GM20000 (cell line): ENCODE measurements around the gene AANAT.

Experiments
- DNase-seq: peaks from one replicate; pipeline ENCODE4 v3.0.0; 2012; ENCODE audit warnings: low spot score
- CTCF ChIP-seq: IDR thresholded peaks from 2 replicates; pipeline ENCODE4 v1.5.1; 2012; ENCODE audit warnings: mild to moderate bottlenecking, control low read depth; ENCODE audit errors: extremely low read depth, missing control alignments

Gene AANAT

GRCh38 chr17:76427501-76428231, 39.7 kb upstream of the AANAT start:
- DNase-seq, result no peak
- TF ChIP-seq CTCF, result no peak

- no peak for DNase-seq
- no peak for TF ChIP-seq CTCF
Observed at GRCh38 chr17:76428511-76428910, 38.9 kb upstream of the AANAT start.

GRCh38 chr17:76431509-76431908, 35.9 kb upstream of the AANAT start:
- DNase-seq, result no peak
- no peak for TF ChIP-seq CTCF

DNA sequence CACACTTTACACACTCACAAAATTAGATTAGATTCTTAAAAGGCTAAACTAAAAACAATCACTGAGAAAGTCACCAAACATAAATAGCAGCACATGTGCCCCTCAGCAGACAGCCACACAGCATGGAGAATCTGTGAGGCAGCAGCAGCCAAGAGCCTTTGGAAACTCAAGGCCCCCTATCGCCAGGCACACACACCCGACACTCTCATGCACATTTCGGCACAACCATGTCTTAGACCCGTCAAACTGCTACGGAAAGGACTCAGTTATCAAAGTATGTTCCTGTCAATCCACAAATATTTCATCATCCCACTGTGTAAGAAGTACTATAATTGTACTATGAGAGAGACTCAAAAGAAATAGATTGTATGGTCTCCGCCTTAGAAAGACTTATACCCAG, 35.4 kb upstream of the AANAT start:
- DNase-seq, result no peak
- no peak for TF ChIP-seq CTCF

- no peak for TF ChIP-seq CTCF
- no peak for DNase-seq
Observed at GRCh38 chr17:76432712-76433336, 34.6 kb upstream of the AANAT start.

- no peak for TF ChIP-seq CTCF
- DNase-seq, result no peak
Observed at GRCh38 chr17:76433693-76434092, 33.7 kb upstream of the AANAT start.

- DNase-seq, result no peak
Observed at GRCh38 chr17:76434870-76435269, 32.5 kb upstream of the AANAT start.

More at GRCh38 chr17:76434870-76435269, 32.5 kb upstream of the AANAT start:
- no peak for TF ChIP-seq CTCF
